Panc1 (cell line): ENCODE measurements around the gene FXYD3. TPM values are rescaled to one million over a fixed set of nuclear protein-coding genes. Genes with fewer than 3 reads are reported as not detected.

ENCODE experiments used
- ATAC-seq: fragments of 200-7000 bp; cut with Tn5 transposase; 2 replicates; pipeline ENCODE4 v1.9.1; 2020; ENCODE audit warnings: mild to moderate bottlenecking, moderate library complexity
- BruUV-seq: library from RNA; stranded (reverse); fragments of 400-500 nt; replicated peaks from 2 replicates; lab custom pipeline; 2021; lab: Mats Ljungman, UMichigan
- CTCF ChIA-PET: fragments of 300-600 bp; sonication (Branson Sonifier 250); formaldehyde crosslinking; loops from one replicate; lab custom pipeline; 2022; ENCODE audit warnings: antibody characterized with exemption; lab: Charles Lee
- POLR2A ChIA-PET: fragments of 300-600 bp; sonication (Branson Sonifier 250); formaldehyde crosslinking; loops from one replicate; lab custom pipeline; 2022; ENCODE audit warnings: antibody characterized with exemption; lab: Charles Lee
- DNase-seq: peaks from one replicate; pipeline ENCODE4 v3.0.0-alpha.2; 2010; ENCODE audit warnings: low read depth, low spot score
- H3K27ac ChIP-seq: 2 replicates; pipeline ENCODE4 v1.5.1; 2011; ENCODE audit warnings: mild to moderate bottlenecking, low read length, inconsistent platforms
- H3K27me3 ChIP-seq: fragments of 200-500 bp; sonication (Bioruptor generic); 2 replicates; pipeline ENCODE4 v1.6.0; 2014; ENCODE audit warnings: low read length, inconsistent platforms; ENCODE audit not compliant: control insufficient read depth, insufficient read depth
- H3K36me3 ChIP-seq: fragments of 200-500 bp; sonication (Bioruptor generic); 2 replicates; pipeline ENCODE4 v1.5.1; 2014; ENCODE audit warnings: inconsistent platforms, mild to moderate bottlenecking, low read length, moderate library complexity; ENCODE audit not compliant: control insufficient read depth, insufficient read depth
- H3K4me1 ChIP-seq: 2 replicates; pipeline ENCODE4 v1.5.1; 2011; ENCODE audit warnings: inconsistent platforms, mild to moderate bottlenecking, low read length, moderate library complexity; ENCODE audit not compliant: control insufficient read depth, insufficient read depth
- H3K4me3 ChIP-seq, 2 experiments: 2 replicates each; pipeline ENCODE4 v1.5.1; 2011 to 2012; ENCODE audit warnings: low read depth in 2 of 2, low read length in 2 of 2, mild to moderate bottlenecking in 2 of 2, inconsistent platforms in 1 of 2, moderate library complexity in 1 of 2
- H3K9me3 ChIP-seq: fragments of 200-500 bp; sonication (Bioruptor generic); 2 replicates; pipeline ENCODE4 v1.5.1; 2014; ENCODE audit warnings: low read depth, mild to moderate bottlenecking, inconsistent platforms, low read length, moderate library complexity; ENCODE audit not compliant: control insufficient read depth, insufficient read depth
- CTCF ChIP-seq: fragments of 450-650 bp; IDR thresholded peaks from 2 replicates; pipeline ENCODE4 v1.5.1; 2017; ENCODE audit warnings: mild to moderate bottlenecking
- POLR2AphosphoS5 ChIP-seq: IDR thresholded peaks from 2 replicates; pipeline ENCODE4 v1.6.1; 2012; ENCODE audit warnings: mild to moderate bottlenecking, low read depth, low read length, moderate library complexity
- REST ChIP-seq, 2 experiments: IDR thresholded peaks; 2 replicates each; pipeline ENCODE4 v1.6.1; 2011 to 2012; ENCODE audit warnings: low read depth in 2 of 2, control low read depth in 1 of 2, low read length in 1 of 2, mild to moderate bottlenecking in 1 of 2, moderate library complexity in 1 of 2; ENCODE audit not compliant: insufficient read depth in 1 of 2
- SIN3A ChIP-seq: IDR thresholded peaks from 2 replicates; pipeline ENCODE4 v1.6.1; 2012; ENCODE audit warnings: low read depth, mild to moderate bottlenecking, low read length, moderate library complexity, borderline replicate concordance; ENCODE audit not compliant: insufficient read depth
- TCF7L2 ChIP-seq: IDR thresholded peaks from 2 replicates; pipeline ENCODE4 v1.6.1; 2011; ENCODE audit warnings: mild to moderate bottlenecking, low read depth, low read length, inconsistent platforms
- in situ Hi-C: cut with HindIII; loops from 2 replicates; pipeline ENCODE4 v1.10.0; 2016; ENCODE audit warnings: low sequenced_read_pairs, low pct_unique_long_range_greater_than_20kb
- intact Hi-C: fragments of 100-400 bp; cut with micrococcal nuclease; formaldehyde crosslinking; loops from one replicate; pipeline ENCODE4 v1.10.0; 2022; ENCODE audit not compliant: unreplicated experiment
- total RNA-seq: library from RNA; stranded (reverse); gene quantifications from one replicate; pipeline ENCODE4 v1.2.1, GENCODE V29; 2021; ENCODE audit not compliant: unreplicated experiment

The FXYD3 gene
- total RNA-seq, 1 experiment from 2014 or later = not detected

DNA sequence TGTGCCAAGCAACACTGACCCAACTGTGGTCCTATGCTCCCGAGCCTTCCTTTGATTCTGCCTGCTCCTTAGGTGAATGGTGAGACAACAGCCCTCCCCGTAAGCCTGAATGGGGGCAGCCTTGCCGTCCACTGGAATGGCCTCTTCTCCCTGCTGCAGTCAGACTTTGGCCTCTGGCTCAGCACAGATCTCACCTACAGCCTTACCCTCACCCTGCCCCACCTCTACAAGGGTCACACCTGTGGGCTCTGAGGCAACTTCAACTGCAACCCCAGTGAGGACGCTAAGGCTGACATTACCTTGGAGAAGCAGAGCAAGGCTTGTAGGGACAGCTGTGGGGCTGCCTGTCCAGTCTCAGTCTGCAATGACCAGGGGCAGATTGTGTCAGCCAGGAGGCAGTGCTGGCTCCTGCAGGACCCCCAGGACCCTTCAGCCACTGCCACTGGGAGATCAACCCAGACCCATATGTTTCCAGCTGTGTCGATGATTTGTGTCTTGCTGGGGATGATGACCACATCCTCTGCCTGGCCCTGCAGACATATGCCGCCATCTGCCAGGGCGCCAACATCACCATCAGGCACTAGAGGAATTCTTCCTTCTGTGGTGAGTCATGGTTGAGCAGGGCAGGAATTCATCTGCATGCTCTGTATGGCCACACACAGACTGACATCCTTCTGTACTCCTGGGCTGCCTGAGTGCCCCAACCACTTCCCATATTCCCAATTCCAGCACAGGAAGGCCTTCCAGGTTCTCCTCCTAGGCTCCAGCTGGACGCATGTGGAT is 27.3 kb upstream of the FXYD3 start:
- BruUV-seq = no TSS peak
- in situ Hi-C loops (no loop called here), intact Hi-C loops (no loop called here)
- H3K4me3 ChIP-seq = no peak overlapping the region
- no peaks in the 10 kb centered on the region for H3K36me3 ChIP-seq
- H3K9me3 ChIP-seq = no peaks in the 10 kb centered on the region
- peaks cover 8% of the 10 kb centered on the region for H3K4me1 ChIP-seq
- no peak overlapping the region for H3K27ac ChIP-seq
- ATAC-seq = peak; percentile 42; the same call in 1 of the 2 replicates
- DNase-seq = no peak
- ChIA-PET POLR2A (no interaction called here), CTCF (no interaction called here)
- no peaks in the 10 kb centered on the region for H3K27me3 ChIP-seq
- TF ChIP-seq CTCF (no peak), POLR2AphosphoS5 (no peak), SIN3A (no peak), TCF7L2 (no peak), REST (IDR thresholded peaks at IDR 0.05; ENCODE audit: insufficient read depth in 1 of 2, low read depth in 2 of 2, low read length in 1 of 2) (no peak)

- TF ChIP-seq POLR2AphosphoS5 = no peak
- TF ChIP-seq TCF7L2 = no peak
- TF ChIP-seq SIN3A = no peak
- TF ChIP-seq CTCF = no peak
- no peak for TF ChIP-seq REST (IDR thresholded peaks at IDR 0.05; ENCODE audit: insufficient read depth in 1 of 2, low read depth in 2 of 2, low read length in 1 of 2)
- H3K4me3 ChIP-seq = no peak overlapping the region
- peaks cover 8% of the 10 kb centered on the region for H3K4me1 ChIP-seq
- in situ Hi-C loops = no loop called here
- BruUV-seq = no TSS peak
- ATAC-seq = no peak
- H3K27ac ChIP-seq = no peak overlapping the region
- ChIA-PET POLR2A (no interaction called here), CTCF (interaction anchor here (0.6 kb wide), 2 partner anchors 35 to 38 kb away, joined by 5 to 8 read pairs; no protein-coding TSS in a partner anchor)
- no peaks in the 10 kb centered on the region for H3K9me3 ChIP-seq
- H3K27me3 ChIP-seq = no peaks in the 10 kb centered on the region
- DNase-seq = no peak
- no peaks in the 10 kb centered on the region for H3K36me3 ChIP-seq
- intact Hi-C loops = no loop called here
Measured at GRCh38 chr19:35089554-35089953, 26.1 kb upstream of the FXYD3 start.
